OCI-LY3 (cell line): Measurements from ENCODE around the gene CREG1.

ENCODE experiments used
- EZH2phosphoT487 ChIP-seq: fragments of 200-600 bp; shearing (Covaris generic); IDR thresholded peaks from 2 replicates; pipeline ENCODE4 v1.6.1; 2018; ENCODE audit warnings: antibody characterized with exemption, mixed run types, low read depth
- TF ChIP-seq, protein P1 (sequence below): fragments of 200-600, 300-600 bp; sonication (generic); IDR thresholded peaks from 2 replicates; pipeline ENCODE4 v1.5.1; 2014; ENCODE audit warnings: antibody characterized with exemption, low read length, low read depth

DNA sequence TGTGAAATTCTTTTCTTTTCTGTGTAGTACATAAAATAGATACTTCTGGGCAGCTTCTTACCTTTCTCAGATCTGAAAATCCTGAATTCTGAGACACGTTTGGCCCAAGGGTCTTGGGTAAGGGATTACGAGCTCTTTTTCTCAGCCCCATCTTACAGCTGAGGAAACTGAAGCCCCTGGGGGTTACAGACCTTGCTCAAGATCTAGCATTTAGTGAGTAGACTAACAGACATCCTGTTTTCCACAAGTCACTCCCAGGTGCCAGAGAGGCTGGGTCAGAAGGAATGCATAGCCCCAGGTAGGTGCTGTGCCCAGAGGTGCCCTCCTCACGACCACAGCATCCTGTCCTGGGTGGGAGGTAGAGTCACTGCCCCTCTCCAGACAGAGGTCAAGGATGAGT, 13.2 kb upstream of the CREG1 start:
- TF ChIP-seq, protein P1, sequence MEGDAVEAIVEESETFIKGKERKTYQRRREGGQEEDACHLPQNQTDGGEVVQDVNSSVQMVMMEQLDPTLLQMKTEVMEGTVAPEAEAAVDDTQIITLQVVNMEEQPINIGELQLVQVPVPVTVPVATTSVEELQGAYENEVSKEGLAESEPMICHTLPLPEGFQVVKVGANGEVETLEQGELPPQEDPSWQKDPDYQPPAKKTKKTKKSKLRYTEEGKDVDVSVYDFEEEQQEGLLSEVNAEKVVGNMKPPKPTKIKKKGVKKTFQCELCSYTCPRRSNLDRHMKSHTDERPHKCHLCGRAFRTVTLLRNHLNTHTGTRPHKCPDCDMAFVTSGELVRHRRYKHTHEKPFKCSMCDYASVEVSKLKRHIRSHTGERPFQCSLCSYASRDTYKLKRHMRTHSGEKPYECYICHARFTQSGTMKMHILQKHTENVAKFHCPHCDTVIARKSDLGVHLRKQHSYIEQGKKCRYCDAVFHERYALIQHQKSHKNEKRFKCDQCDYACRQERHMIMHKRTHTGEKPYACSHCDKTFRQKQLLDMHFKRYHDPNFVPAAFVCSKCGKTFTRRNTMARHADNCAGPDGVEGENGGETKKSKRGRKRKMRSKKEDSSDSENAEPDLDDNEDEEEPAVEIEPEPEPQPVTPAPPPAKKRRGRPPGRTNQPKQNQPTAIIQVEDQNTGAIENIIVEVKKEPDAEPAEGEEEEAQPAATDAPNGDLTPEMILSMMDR: no peak
- TF ChIP-seq EZH2phosphoT487: no peak
